Measurements from ENCODE around the gene C9orf50.
A peak's percentile ranks its signal among the peaks of the same experiment; 100 is the strongest.

C9orf50 gene

GRCh38 chr9:129626625-129627284 is 5.9 kb upstream of the C9orf50 start:
- Histone ChIP-seq H3K9ac (no peak overlapping the region), H3K27ac (peak overlapping the region; percentile 83), H3K4me2 (ENCODE audit: low read length) (peak overlapping the region; percentile 83), H3K27me3 (ENCODE audit: control insufficient read depth, insufficient read depth, low read length) (no peaks in the 10 kb centered on the region), H3K9me3 (ENCODE audit: control insufficient read depth, low read length) (no peaks in the 10 kb centered on the region), H2AFZ (peak overlapping the region; percentile 74), H3K4me3 (ENCODE audit: low read depth, low read length) (peak overlapping the region; percentile 76), H3K4me1 (peaks cover 3% of the 10 kb centered on the region), H3K36me3 (ENCODE audit: control insufficient read depth, insufficient read depth, low read length) (no peaks in the 10 kb centered on the region), H3K79me2 (peaks cover 12% of the 10 kb centered on the region)
- TF ChIP-seq, protein P1, sequence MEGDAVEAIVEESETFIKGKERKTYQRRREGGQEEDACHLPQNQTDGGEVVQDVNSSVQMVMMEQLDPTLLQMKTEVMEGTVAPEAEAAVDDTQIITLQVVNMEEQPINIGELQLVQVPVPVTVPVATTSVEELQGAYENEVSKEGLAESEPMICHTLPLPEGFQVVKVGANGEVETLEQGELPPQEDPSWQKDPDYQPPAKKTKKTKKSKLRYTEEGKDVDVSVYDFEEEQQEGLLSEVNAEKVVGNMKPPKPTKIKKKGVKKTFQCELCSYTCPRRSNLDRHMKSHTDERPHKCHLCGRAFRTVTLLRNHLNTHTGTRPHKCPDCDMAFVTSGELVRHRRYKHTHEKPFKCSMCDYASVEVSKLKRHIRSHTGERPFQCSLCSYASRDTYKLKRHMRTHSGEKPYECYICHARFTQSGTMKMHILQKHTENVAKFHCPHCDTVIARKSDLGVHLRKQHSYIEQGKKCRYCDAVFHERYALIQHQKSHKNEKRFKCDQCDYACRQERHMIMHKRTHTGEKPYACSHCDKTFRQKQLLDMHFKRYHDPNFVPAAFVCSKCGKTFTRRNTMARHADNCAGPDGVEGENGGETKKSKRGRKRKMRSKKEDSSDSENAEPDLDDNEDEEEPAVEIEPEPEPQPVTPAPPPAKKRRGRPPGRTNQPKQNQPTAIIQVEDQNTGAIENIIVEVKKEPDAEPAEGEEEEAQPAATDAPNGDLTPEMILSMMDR (IDR thresholded peaks at IDR 0.05), result no peak

DNA sequence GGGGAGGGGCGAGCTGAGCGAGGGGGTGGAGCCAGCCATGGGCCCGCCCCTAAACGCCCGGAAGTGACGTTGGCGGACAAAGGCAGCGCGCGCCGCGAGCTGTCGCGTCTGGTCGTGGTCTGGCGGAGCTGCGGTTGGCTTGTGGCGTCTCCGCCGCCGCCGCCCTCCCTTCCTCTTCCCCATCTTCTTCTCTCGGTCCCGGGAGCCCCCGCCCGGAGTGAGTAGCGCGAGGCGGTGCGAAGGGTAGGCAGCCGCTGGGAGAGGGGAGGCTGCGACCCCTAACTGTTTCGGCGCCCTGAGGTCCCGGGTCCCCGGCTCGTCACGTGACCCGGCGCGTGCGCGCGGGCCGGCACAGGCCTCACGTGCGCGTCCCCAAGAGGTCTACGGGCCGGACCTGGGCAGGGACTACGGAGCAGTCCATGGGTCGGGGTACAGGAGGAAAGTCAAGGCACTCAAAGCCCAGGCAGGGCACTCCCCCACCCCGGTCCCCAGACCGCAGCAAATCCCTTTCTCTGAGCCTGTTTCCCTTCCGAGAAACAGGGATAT is 5.3 kb upstream of the C9orf50 start, which contains the start of gene NTMT1:
NTMT1 (plus strand) TSS at position 85 of the 546 bp plus-strand sequence. CDS start 6,541 bp downstream, outside the sequence.
- H3K27me3 ChIP-seq (ENCODE audit: control insufficient read depth, insufficient read depth, low read length), result no peaks in the 10 kb centered on the region
- H3K36me3 ChIP-seq (ENCODE audit: control insufficient read depth, insufficient read depth, low read length), result no peaks in the 10 kb centered on the region
- H3K79me2 ChIP-seq, result peaks cover 10% of the 10 kb centered on the region
- peak within 1 kb of the TSS; percentile 74 for H2AFZ ChIP-seq
- peak within 1 kb of the TSS; percentile 83 for H3K4me2 ChIP-seq (ENCODE audit: low read length)
- H3K9me3 ChIP-seq (ENCODE audit: control insufficient read depth, low read length), result no peaks in the 10 kb centered on the region
- H3K4me3 ChIP-seq (ENCODE audit: low read depth, low read length), result peak within 1 kb of the TSS; percentile 76
- TF ChIP-seq, protein P1 (IDR thresholded peaks at IDR 0.05), result no peak
- H3K27ac ChIP-seq, result peak within 1 kb of the TSS; percentile 83
- no peak within 1 kb of the TSS for H3K9ac ChIP-seq
- H3K4me1 ChIP-seq, result peaks cover 3% of the 10 kb centered on the region

GRCh38 chr9:129624947-129625346 is 4.0 kb upstream of the C9orf50 start:
- TF ChIP-seq, protein P1 (IDR thresholded peaks at IDR 0.05), result no peak
- no peak overlapping the region for H3K27ac ChIP-seq
- H3K9me3 ChIP-seq (ENCODE audit: control insufficient read depth, low read length), result no peaks in the 10 kb centered on the region
- no peaks in the 10 kb centered on the region for H3K27me3 ChIP-seq (ENCODE audit: control insufficient read depth, insufficient read depth, low read length)
- no peak overlapping the region for H3K9ac ChIP-seq
- no peak overlapping the region for H2AFZ ChIP-seq
- H3K4me1 ChIP-seq, result peaks cover 3% of the 10 kb centered on the region
- no peak overlapping the region for H3K4me3 ChIP-seq (ENCODE audit: low read depth, low read length)
- no peak overlapping the region for H3K4me2 ChIP-seq (ENCODE audit: low read length)
- H3K36me3 ChIP-seq (ENCODE audit: control insufficient read depth, insufficient read depth, low read length), result no peaks in the 10 kb centered on the region
- H3K79me2 ChIP-seq, result peaks cover 8% of the 10 kb centered on the region

- Histone ChIP-seq H3K27me3 (ENCODE audit: control insufficient read depth, insufficient read depth, low read length) (no peaks in the 10 kb centered on the region), H3K27ac (no peak overlapping the region), H3K9ac (no peak overlapping the region), H3K36me3 (ENCODE audit: control insufficient read depth, insufficient read depth, low read length) (no peaks in the 10 kb centered on the region), H3K4me1 (peaks cover 3% of the 10 kb centered on the region), H2AFZ (no peak overlapping the region), H3K9me3 (ENCODE audit: control insufficient read depth, low read length) (no peaks in the 10 kb centered on the region), H3K4me2 (ENCODE audit: low read length) (no peak overlapping the region), H3K4me3 (ENCODE audit: low read depth, low read length) (no peak overlapping the region), H3K79me2 (peaks cover 8% of the 10 kb centered on the region)
- TF ChIP-seq, protein P1 (IDR thresholded peaks at IDR 0.05), result peak; percentile 57
Measured at GRCh38 chr9:129624168-129624759, 3.4 kb upstream of the C9orf50 start.

Data from parathyroid adenoma (tissue), 2 donors.